ENCODE measurements around the gene FKBP7. TPM values are rescaled to one million over a fixed set of nuclear protein-coding genes. Genes with fewer than 3 reads are reported as not detected.

The FKBP7 gene
- total and polyA plus RNA-seq, 2 of the 13 experiments (the other 11 are each of a cell fraction or from before 2014, with no cell fraction given), result 12.4 to 14.8 TPM

- Histone ChIP-seq H3K4me2 (ENCODE audit: low read depth, low read length) (no peak overlapping the region), H3K27ac (ENCODE audit: extremely low read length, insufficient read depth, low read length) (no peak overlapping the region), H3K36me3 (replicated peaks in 1 of 2; ENCODE audit: control insufficient read depth in 1 of 2, insufficient read depth in 2 of 2, low read length in 2 of 2) (peaks cover 15 to 77% of the 10 kb centered on the region in 2 experiments), H2AFZ (ENCODE audit: low read length) (no peak overlapping the region), H3K9me3 (ENCODE audit: low read length) (no peaks in the 10 kb centered on the region), H3K4me3 (replicated peaks in 1 of 3; ENCODE audit: insufficient read depth in 1 of 3, low read depth in 2 of 3, low read length in 3 of 3) (no peak overlapping the region), H3K4me1 (ENCODE audit: insufficient read depth, low read length) (no peaks in the 10 kb centered on the region), H3K27me3 (ENCODE audit: control insufficient read depth in 1 of 2, insufficient read depth in 2 of 2, low read length in 2 of 2) (no peaks in the 10 kb centered on the region), H3K79me2 (ENCODE audit: insufficient read depth, low read length) (no peaks in the 10 kb centered on the region), H4K20me1 (ENCODE audit: insufficient read depth, low read length) (no peaks in the 10 kb centered on the region), H3K9ac (ENCODE audit: insufficient read depth, low read depth, low read length) (no peak overlapping the region)
- 98% methylated on average over 2 of the region's 2 CpGs for WGBS (ENCODE audit: low lambda C conversion rate)
- FAIRE-seq (no peak), DNase-seq (ENCODE audit: low spot score) (no peak), ATAC-seq (no peak)
- no TSS peak for BruUV-seq (replicated peaks)
- intact Hi-C loops (cut with micrococcal nuclease; ENCODE audit: unreplicated experiment) (no loop called here), in situ Hi-C loops (cut with HindIII; ENCODE audit: extremely low pct_ligation_motif_present, low pct_unique_long_range_greater_than_20kb) (no loop called here)
- POLR2A ChIA-PET, result interaction anchor here (1.1 to 2.6 kb wide), 2 partner anchors 10 to 13 kb away, joined by 3 to 14 read pairs; partner anchors contain the start of genes PJVK and PRKRA
- CTCF ChIA-PET (ENCODE audit: low intra/inter-chr PET ratio, low total read pairs), result no interaction called here
- TF ChIP-seq ZEB1 (IDR thresholded peaks at IDR 0.05; ENCODE audit: insufficient replicate concordance, low read depth) (no peak), HDAC1 (CRISPR knock-in tag; IDR thresholded peaks at IDR 0.05) (no peak), ZNF496 (CRISPR knock-in tag; IDR thresholded peaks at IDR 0.05; ENCODE audit: insufficient replicate concordance) (no peak), FOXA1 (IDR thresholded peaks at IDR 0.05) (no peak), FOXA1 (CRISPR knock-in tag; IDR thresholded peaks at IDR 0.05) (no peak), KDM2A (CRISPR knock-in tag; IDR thresholded peaks at IDR 0.05; ENCODE audit: borderline replicate concordance, low read depth) (no peak), TIGD3 (CRISPR knock-in tag; IDR thresholded peaks at IDR 0.05; ENCODE audit: borderline replicate concordance) (no peak), BHLHE40 (IDR thresholded peaks at IDR 0.05; ENCODE audit: low read length) (no peak), ISX (CRISPR knock-in tag; conservative IDR thresholded peaks at IDR 0.05) (no peak), FIP1L1 (IDR thresholded peaks at IDR 0.05; ENCODE audit: borderline replicate concordance, insufficient read depth, low read depth, low read length) (no peak), SMARCE1 (IDR thresholded peaks at IDR 0.05; ENCODE audit: borderline replicate concordance) (no peak), FOXC1 (CRISPR knock-in tag; IDR thresholded peaks at IDR 0.05; ENCODE audit: borderline replicate concordance) (no peak), ZNF614 (CRISPR knock-in tag; IDR thresholded peaks at IDR 0.05; ENCODE audit: borderline replicate concordance) (no peak), ZC3H4 (CRISPR knock-in tag; IDR thresholded peaks at IDR 0.05; ENCODE audit: borderline replicate concordance) (no peak), TEAD3 (CRISPR knock-in tag; optimal IDR thresholded peaks at IDR 0.05; ENCODE audit: borderline replicate concordance) (no peak), ZBTB7B (CRISPR knock-in tag; IDR thresholded peaks at IDR 0.05) (no peak), IRX3 (CRISPR knock-in tag; IDR thresholded peaks at IDR 0.05; ENCODE audit: borderline replicate concordance, low read depth) (no peak)
Measured at GRCh38 chr2:178441426-178441825, 37.0 kb downstream of the FKBP7 start.
